ENCODE measurements around the gene CHD2.

Gene CHD2

DNA sequence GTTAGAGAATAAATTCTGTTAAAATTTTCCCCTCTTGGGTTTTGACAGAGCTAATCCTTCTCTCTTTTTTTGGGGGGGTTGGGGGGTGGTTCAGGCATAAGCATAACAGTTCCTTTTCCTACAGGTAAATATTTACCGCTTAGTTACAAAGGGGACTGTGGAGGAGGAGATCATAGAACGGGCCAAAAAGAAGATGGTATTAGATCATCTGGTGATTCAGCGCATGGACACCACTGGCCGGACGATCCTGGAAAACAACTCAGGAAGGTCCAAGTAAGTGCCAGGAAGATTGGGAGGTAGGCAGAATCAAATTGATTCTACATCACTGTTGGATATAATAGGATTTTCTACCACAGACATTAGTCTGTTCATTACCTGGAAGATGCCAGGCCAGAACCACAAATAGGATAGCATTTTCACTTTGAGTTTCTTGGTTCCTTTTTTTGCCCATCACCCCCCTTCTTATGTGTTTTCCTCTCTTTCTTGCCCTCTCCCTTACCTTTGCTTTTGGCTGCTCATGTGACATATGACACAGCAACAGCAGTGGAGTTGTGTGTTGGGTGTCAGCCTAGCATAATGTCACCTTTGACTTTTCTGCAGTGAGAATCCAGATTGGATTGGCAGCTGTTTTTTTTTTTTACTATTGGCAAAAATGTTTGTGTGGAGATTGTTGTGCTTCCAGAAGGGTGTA, 79.0 kb downstream of the CHD2 start:
- no peak for DNase-seq (ENCODE audit: low read depth)
- no peak overlapping the region for H3K4me3 ChIP-seq (ENCODE audit: control insufficient read depth, low read depth, low read length)
- TF ChIP-seq, protein P1, sequence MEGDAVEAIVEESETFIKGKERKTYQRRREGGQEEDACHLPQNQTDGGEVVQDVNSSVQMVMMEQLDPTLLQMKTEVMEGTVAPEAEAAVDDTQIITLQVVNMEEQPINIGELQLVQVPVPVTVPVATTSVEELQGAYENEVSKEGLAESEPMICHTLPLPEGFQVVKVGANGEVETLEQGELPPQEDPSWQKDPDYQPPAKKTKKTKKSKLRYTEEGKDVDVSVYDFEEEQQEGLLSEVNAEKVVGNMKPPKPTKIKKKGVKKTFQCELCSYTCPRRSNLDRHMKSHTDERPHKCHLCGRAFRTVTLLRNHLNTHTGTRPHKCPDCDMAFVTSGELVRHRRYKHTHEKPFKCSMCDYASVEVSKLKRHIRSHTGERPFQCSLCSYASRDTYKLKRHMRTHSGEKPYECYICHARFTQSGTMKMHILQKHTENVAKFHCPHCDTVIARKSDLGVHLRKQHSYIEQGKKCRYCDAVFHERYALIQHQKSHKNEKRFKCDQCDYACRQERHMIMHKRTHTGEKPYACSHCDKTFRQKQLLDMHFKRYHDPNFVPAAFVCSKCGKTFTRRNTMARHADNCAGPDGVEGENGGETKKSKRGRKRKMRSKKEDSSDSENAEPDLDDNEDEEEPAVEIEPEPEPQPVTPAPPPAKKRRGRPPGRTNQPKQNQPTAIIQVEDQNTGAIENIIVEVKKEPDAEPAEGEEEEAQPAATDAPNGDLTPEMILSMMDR (IDR thresholded peaks at IDR 0.05; ENCODE audit: control insufficient read depth, insufficient read depth, low read depth, low read length, missing control alignments), result no peak

DNA sequence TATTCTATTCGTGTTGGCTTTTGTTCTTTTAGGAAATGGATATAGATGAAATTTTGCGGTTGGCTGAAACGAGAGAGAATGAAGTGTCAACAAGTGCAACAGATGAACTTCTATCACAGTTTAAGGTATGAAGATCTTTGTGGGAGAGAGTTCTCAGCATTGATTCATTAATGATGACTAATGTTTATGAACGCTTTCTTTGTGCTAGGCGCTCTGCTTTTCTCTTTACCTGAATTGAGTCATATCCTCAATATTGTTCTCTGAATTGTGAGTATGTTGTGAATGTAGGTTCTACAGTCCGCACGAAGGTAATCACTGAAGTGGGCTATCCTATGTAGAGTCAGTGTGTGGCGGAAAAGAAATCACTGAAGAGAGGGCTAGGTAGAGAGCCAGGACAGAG, 81.2 kb downstream of the CHD2 start:
- no peak for DNase-seq (ENCODE audit: low read depth)
- TF ChIP-seq, protein P1 (IDR thresholded peaks at IDR 0.05; ENCODE audit: control insufficient read depth, insufficient read depth, low read depth, low read length, missing control alignments), result no peak
- H3K4me3 ChIP-seq (ENCODE audit: control insufficient read depth, low read depth, low read length), result no peak overlapping the region

DNA sequence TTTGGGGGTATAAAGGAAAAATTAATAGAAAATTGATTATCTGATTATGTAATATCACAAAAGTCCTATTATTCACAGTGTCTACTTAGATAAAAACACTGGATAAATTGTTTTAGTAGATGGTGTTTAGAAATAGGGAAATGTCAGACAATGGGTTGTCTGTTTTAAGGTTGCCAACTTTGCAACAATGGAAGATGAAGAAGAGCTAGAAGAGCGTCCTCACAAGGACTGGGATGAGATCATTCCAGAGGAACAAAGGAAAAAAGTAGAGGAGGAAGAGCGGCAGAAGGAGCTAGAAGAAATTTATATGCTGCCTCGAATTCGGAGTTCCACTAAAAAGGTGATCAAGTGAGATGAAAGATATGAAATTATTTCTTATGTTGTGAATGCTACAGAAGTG, 84.0 kb downstream of the CHD2 start:
- no peak for DNase-seq (ENCODE audit: low read depth)
- TF ChIP-seq, protein P1 (IDR thresholded peaks at IDR 0.05; ENCODE audit: control insufficient read depth, insufficient read depth, low read depth, low read length, missing control alignments), result no peak
- H3K4me3 ChIP-seq (ENCODE audit: control insufficient read depth, low read depth, low read length), result no peak overlapping the region

DNA sequence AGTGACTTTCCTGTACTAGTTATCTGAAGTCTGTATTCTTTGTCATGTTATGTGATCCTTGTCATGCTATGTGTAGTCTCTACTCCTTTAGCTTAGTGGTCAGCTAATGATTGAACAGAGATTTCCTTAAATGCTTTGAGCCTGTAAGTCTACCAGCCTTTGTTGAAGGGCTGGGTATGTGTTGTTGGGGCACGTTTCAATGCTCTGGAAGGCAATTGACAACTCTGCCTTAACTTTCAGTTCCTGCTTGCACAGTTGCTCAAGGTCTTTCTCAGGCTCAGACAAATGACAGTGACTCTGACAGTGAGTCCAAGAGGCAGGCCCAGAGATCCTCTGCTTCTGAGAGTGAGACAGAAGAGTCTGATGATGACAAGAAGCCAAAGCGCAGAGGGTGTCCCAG, 89.3 kb downstream of the CHD2 start:
- DNase-seq (ENCODE audit: low read depth), result no peak
- no peak overlapping the region for H3K4me3 ChIP-seq (ENCODE audit: control insufficient read depth, low read depth, low read length)
- TF ChIP-seq, protein P1 (IDR thresholded peaks at IDR 0.05; ENCODE audit: control insufficient read depth, insufficient read depth, low read depth, low read length, missing control alignments), result no peak

DNA sequence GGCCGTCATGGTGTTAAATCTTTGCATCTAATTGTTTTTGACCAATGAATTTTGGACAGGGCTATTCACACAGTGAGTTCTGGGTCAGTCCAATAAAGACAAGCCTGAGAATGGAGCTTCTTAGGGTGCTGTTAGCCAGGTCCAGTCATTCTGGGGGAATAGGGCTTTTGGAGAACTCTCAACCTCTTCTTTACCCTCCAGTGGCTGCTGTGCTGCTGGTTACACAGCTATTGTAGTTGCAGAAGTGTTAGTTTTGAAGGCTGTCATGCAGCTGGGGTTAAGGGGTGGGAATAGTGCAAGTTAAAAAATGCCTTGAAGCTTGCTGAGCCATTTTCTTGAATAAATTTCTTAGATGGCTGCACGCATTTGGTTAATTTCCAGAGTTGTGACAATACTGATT, 89.9 kb downstream of the CHD2 start:
- no peak overlapping the region for H3K4me3 ChIP-seq (ENCODE audit: control insufficient read depth, low read depth, low read length)
- DNase-seq (ENCODE audit: low read depth), result no peak
- TF ChIP-seq, protein P1 (IDR thresholded peaks at IDR 0.05; ENCODE audit: control insufficient read depth, insufficient read depth, low read depth, low read length, missing control alignments), result no peak

DNA sequence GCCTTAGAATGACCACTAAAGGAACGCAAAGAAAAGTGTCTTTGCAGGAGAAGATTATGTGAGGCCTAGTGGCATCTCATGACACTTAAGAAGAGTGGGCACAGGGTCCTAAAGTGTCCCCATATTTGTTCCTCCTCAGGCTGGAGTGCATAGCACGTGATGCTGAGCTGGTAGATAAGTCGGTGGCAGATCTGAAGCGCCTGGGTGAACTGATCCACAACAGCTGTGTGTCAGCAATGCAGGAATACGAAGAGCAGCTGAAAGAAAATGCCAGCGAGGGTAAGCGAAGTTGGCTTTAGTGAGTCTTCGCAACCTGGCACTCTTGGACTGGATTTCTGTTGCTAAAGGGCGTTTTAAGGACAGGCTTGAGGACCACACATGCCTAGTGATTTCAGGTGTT, 92.6 kb downstream of the CHD2 start:
- no peak overlapping the region for H3K4me3 ChIP-seq (ENCODE audit: control insufficient read depth, low read depth, low read length)
- TF ChIP-seq, protein P1 (IDR thresholded peaks at IDR 0.05; ENCODE audit: control insufficient read depth, insufficient read depth, low read depth, low read length, missing control alignments), result no peak
- DNase-seq (ENCODE audit: low read depth), result no peak
